SK-N-SH treated with all-trans-retinoic acid at 6 μM for 48 hours (cell line): ENCODE data around the gene KCNMA1.

Experiments
- ARNTL ChIP-seq: fragments of 450-650 bp; formaldehyde crosslinking; IDR thresholded peaks from 2 replicates; pipeline ENCODE4 v1.5.0; 2020; ENCODE audit warnings: low read depth, mild to moderate bottlenecking, moderate library complexity, borderline replicate concordance
- PPARA ChIP-seq: fragments of 250-450 bp; sonication (Bioruptor Pico); IDR thresholded peaks from 2 replicates; pipeline ENCODE4 v1.5.0; 2020; ENCODE audit warnings: mild to moderate bottlenecking, borderline replicate concordance
- TCF4 ChIP-seq: fragments of 250-450 bp; sonication (Bioruptor Pico); IDR thresholded peaks from 2 replicates; pipeline ENCODE4 v1.8.0; 2021; ENCODE audit warnings: mild to moderate bottlenecking, moderate library complexity, borderline replicate concordance
- TSHZ2 ChIP-seq: fragments of 250-450 bp; sonication (Bioruptor Pico); IDR thresholded peaks from 2 replicates; pipeline ENCODE4 v1.5.0; 2020; ENCODE audit warnings: mild to moderate bottlenecking, moderate library complexity
- ZC3H10 ChIP-seq: fragments of 250-450 bp; sonication (Bioruptor Pico); IDR thresholded peaks from 2 replicates; pipeline ENCODE4 v1.5.1; 2021; ENCODE audit warnings: mild to moderate bottlenecking, moderate library complexity
- ZFP3 ChIP-seq: fragments of 250-450 bp; sonication (Bioruptor Pico); IDR thresholded peaks from 2 replicates; pipeline ENCODE4 v1.5.0; 2020; ENCODE audit warnings: mild to moderate bottlenecking, moderate library complexity
- ZFP30 ChIP-seq: fragments of 450-650 bp; formaldehyde crosslinking; IDR thresholded peaks from 2 replicates; pipeline ENCODE4 v1.5.0; 2022; ENCODE audit warnings: mild to moderate bottlenecking, moderate library complexity

GRCh38 chr10:77575271-77576006, 62.2 kb downstream of the KCNMA1 start:
- TF ChIP-seq ZFP3, result no peak
- TF ChIP-seq PPARA, result no peak
- no peak for TF ChIP-seq ARNTL (CRISPR knock-in tag)
- no peak for TF ChIP-seq TSHZ2 (CRISPR knock-in tag)
- TF ChIP-seq ZFP30, result no peak
- TF ChIP-seq ZC3H10, result no peak
- no peak for TF ChIP-seq TCF4 (CRISPR knock-in tag)
